SK-N-SH treated with all-trans-retinoic acid at 6 μM for 48 hours (cell line): ENCODE data around the gene KRT76.

Source experiments
- ATAC-seq: fragments of 200-7000 bp; cut with Tn5 transposase; 3 replicates; pipeline ENCODE4 v1.9.1; 2020; ENCODE audit warnings: mild to moderate bottlenecking, moderate library complexity
- ARNTL ChIP-seq: fragments of 450-650 bp; formaldehyde crosslinking; IDR thresholded peaks from 2 replicates; pipeline ENCODE4 v1.5.0; 2020; ENCODE audit warnings: low read depth, mild to moderate bottlenecking, moderate library complexity, borderline replicate concordance
- BACH2 ChIP-seq: fragments of 250-450 bp; sonication (Bioruptor Pico); IDR thresholded peaks from 2 replicates; pipeline ENCODE4 v1.9.0; 2021; ENCODE audit warnings: mild to moderate bottlenecking, borderline replicate concordance
- CSDC2 ChIP-seq: fragments of 250-450 bp; sonication (Bioruptor Pico); IDR thresholded peaks from 2 replicates; pipeline ENCODE4 v1.5.0; 2020; ENCODE audit warnings: mild to moderate bottlenecking, moderate library complexity
- ESRRG ChIP-seq: fragments of 250-450 bp; sonication (Bioruptor Pico); IDR thresholded peaks from 2 replicates; pipeline ENCODE4 v1.6.1; 2021; ENCODE audit warnings: mild to moderate bottlenecking
- GLIS3 ChIP-seq: fragments of 250-450 bp; sonication (Bioruptor Pico); IDR thresholded peaks from 2 replicates; pipeline ENCODE4 v1.5.0; 2020; ENCODE audit warnings: mild to moderate bottlenecking, moderate library complexity
- ISL1 ChIP-seq: fragments of 250-450 bp; sonication (Bioruptor Pico); IDR thresholded peaks from 2 replicates; pipeline ENCODE4 v2.1.2; 2022; ENCODE audit warnings: mild to moderate bottlenecking, moderate library complexity
- OSR1 ChIP-seq: fragments of 250-450 bp; sonication (Bioruptor Pico); IDR thresholded peaks from 2 replicates; pipeline ENCODE4 v1.8.0; 2022; ENCODE audit warnings: moderate library complexity, mild to moderate bottlenecking, inconsistent platforms
- PPARA ChIP-seq: fragments of 250-450 bp; sonication (Bioruptor Pico); IDR thresholded peaks from 2 replicates; pipeline ENCODE4 v1.5.0; 2020; ENCODE audit warnings: mild to moderate bottlenecking, borderline replicate concordance
- RARB ChIP-seq: fragments of 250-450 bp; sonication (Bioruptor Pico); IDR thresholded peaks from 2 replicates; pipeline ENCODE4 v1.8.0; 2021; ENCODE audit warnings: mild to moderate bottlenecking, moderate library complexity
- SNAI2 ChIP-seq: fragments of 250-450 bp; sonication (Bioruptor Pico); IDR thresholded peaks from 2 replicates; pipeline ENCODE4 v1.5.0; 2020; ENCODE audit warnings: mild to moderate bottlenecking, moderate library complexity
- TCF4 ChIP-seq: fragments of 250-450 bp; sonication (Bioruptor Pico); IDR thresholded peaks from 2 replicates; pipeline ENCODE4 v1.8.0; 2021; ENCODE audit warnings: mild to moderate bottlenecking, moderate library complexity, borderline replicate concordance
- ZFP3 ChIP-seq: fragments of 250-450 bp; sonication (Bioruptor Pico); IDR thresholded peaks from 2 replicates; pipeline ENCODE4 v1.5.0; 2020; ENCODE audit warnings: mild to moderate bottlenecking, moderate library complexity
- ZNF565 ChIP-seq: fragments of 450-650 bp; formaldehyde crosslinking; conservative IDR thresholded peaks from 2 replicates; pipeline ENCODE4 v1.5.0; 2020; ENCODE audit warnings: low read depth, mild to moderate bottlenecking, moderate library complexity
- ZNF70 ChIP-seq: fragments of 450-650 bp; formaldehyde crosslinking; IDR thresholded peaks from 2 replicates; pipeline ENCODE4 v1.5.0; 2020; ENCODE audit warnings: mild to moderate bottlenecking, moderate library complexity
- ZNF8 ChIP-seq: fragments of 450-650 bp; formaldehyde crosslinking; IDR thresholded peaks from 2 replicates; pipeline ENCODE4 v1.5.0; 2020; ENCODE audit warnings: mild to moderate bottlenecking, moderate library complexity
- TF ChIP-seq, protein P1 (sequence below): fragments of 250-450 bp; sonication (Bioruptor Pico); IDR thresholded peaks from 2 replicates; pipeline ENCODE4 v1.5.1; 2021; ENCODE audit warnings: mild to moderate bottlenecking, moderate library complexity
- TF ChIP-seq, protein P2 (sequence below): fragments of 250-450 bp; sonication (Bioruptor Pico); IDR thresholded peaks from 2 replicates; pipeline ENCODE4 v1.8.0; 2020; ENCODE audit warnings: mild to moderate bottlenecking, moderate library complexity, borderline replicate concordance
- TF ChIP-seq, protein P3 (sequence below): fragments of 250-450 bp; sonication (Bioruptor Pico); IDR thresholded peaks from 2 replicates; pipeline ENCODE4 v1.8.0; 2021; ENCODE audit warnings: low read depth, mild to moderate bottlenecking, moderate library complexity, borderline replicate concordance
- TF ChIP-seq, protein P4 (sequence below): fragments of 250-450 bp; sonication (Bioruptor Pico); IDR thresholded peaks from 2 replicates; pipeline ENCODE4 v1.5.1; 2020; ENCODE audit warnings: low read depth, mild to moderate bottlenecking, moderate library complexity
- TF ChIP-seq, protein P5 (sequence below): fragments of 250-450 bp; sonication (Bioruptor Pico); IDR thresholded peaks from 2 replicates; pipeline ENCODE4 v1.5.0; 2020; ENCODE audit warnings: mild to moderate bottlenecking, moderate library complexity

KRT76 gene

DNA sequence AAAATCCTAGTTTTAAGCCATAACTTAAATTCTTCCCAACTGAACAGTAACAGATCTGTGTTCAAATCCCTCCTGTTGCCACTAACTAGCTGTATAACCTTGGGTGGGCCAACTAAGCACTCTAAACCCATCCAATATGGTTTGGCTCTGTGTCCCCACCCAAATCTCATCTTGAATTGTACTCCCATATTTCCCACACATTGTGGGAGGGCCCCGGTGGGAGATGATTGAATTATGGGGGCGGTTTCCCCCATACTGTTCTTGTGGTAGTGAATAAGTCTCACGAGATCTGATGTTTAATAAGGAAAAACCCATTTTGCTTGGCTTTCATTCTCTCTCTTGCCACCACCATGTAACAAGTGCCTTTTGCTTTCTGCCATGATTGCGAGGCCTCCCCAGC, 38.0 kb upstream of the KRT76 start (continued):
- TF ChIP-seq PPARA (CRISPR knock-in tag): no peak
- TF ChIP-seq, protein P1, sequence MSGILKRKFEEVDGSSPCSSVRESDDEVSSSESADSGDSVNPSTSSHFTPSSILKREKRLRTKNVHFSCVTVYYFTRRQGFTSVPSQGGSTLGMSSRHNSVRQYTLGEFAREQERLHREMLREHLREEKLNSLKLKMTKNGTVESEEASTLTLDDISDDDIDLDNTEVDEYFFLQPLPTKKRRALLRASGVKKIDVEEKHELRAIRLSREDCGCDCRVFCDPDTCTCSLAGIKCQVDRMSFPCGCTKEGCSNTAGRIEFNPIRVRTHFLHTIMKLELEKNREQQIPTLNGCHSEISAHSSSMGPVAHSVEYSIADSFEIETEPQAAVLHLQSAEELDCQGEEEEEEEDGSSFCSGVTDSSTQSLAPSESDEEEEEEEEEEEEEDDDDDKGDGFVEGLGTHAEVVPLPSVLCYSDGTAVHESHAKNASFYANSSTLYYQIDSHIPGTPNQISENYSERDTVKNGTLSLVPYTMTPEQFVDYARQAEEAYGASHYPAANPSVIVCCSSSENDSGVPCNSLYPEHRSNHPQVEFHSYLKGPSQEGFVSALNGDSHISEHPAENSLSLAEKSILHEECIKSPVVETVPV (CRISPR knock-in tag): no peak

DNA sequence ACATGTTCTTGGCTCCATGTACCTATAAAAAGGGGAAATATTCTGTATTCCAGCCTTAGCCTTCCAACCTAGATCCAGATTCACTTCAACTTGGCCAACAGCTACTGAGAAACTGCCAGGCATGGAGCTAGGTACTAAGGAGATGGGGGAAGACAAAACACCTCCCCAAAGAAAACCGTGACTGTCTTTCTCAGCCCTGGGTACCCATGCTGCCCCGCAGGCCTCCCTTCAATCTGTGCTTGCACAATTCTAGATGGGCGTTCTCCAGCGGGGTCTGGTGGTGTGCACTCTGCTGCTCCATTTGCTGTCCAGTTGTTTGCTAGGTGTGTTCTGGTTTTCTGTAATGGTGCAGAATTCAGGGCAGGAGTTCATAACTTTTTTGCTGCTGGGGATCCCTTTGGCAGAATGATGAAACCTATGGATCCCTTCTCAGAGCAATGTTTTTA, 37.6 kb upstream of the KRT76 start:
- no peak for ATAC-seq

DNA sequence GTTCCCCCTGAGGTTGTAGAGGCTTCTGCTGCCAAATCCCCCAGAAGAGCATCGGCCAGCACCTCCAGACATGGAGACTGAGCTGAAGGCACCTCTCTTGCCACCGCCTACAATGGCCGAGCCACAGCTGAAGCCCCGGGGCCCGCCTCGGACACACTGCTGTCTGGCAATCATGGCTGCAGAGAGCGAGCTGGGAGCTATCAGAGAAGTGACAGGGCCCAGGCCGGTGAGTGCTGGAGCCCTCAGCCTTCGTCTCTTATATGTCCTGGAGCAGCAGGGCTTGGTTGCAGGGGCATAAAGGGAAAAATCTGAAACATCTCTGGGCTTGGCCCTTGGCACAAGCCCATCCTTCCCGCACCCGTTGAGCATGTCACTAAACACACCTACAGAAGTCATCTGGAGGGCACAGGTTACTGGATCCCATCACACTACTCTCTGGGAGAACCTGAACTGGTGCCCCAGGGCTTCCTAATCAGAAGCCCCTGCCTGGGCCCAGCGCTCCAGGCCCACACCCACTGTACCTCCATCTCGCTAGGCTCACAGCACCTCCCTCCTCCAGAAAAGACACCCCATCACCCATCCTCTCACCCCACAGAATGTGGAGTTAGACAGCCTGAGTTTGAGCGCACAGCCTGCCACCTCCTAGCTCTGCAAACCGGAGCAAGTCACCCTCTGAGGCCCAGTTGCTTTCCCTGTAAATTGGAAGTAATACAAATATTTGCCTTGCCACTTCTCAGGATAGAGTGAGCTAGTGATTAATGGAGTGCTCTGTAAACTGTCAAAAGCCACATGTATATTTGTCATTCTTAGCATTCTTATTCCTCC, 37.0 kb upstream of the KRT76 start, which contains the start of gene KRT4:
Gene KRT4 (minus strand): TSS at position 232 of the 825 bp plus-strand sequence. CDS start 58 bp downstream, at position 174.
- ATAC-seq: no peak
- TF ChIP-seq, protein P2, sequence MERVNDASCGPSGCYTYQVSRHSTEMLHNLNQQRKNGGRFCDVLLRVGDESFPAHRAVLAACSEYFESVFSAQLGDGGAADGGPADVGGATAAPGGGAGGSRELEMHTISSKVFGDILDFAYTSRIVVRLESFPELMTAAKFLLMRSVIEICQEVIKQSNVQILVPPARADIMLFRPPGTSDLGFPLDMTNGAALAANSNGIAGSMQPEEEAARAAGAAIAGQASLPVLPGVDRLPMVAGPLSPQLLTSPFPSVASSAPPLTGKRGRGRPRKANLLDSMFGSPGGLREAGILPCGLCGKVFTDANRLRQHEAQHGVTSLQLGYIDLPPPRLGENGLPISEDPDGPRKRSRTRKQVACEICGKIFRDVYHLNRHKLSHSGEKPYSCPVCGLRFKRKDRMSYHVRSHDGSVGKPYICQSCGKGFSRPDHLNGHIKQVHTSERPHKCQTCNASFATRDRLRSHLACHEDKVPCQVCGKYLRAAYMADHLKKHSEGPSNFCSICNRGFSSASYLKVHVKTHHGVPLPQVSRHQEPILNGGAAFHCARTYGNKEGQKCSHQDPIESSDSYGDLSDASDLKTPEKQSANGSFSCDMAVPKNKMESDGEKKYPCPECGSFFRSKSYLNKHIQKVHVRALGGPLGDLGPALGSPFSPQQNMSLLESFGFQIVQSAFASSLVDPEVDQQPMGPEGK (CRISPR knock-in tag): no peak
- TF ChIP-seq ISL1: no peak

More for the DNA sequence above, 37.6 kb upstream of the KRT76 start:
- TF ChIP-seq GLIS3 (CRISPR knock-in tag): no peak
- no peak for TF ChIP-seq TCF4 (CRISPR knock-in tag)
- TF ChIP-seq, protein P2 (CRISPR knock-in tag): no peak
- no peak for TF ChIP-seq ZNF565 (CRISPR knock-in tag)
- no peak for TF ChIP-seq ZFP3
- TF ChIP-seq ISL1: no peak
- TF ChIP-seq, protein P3, sequence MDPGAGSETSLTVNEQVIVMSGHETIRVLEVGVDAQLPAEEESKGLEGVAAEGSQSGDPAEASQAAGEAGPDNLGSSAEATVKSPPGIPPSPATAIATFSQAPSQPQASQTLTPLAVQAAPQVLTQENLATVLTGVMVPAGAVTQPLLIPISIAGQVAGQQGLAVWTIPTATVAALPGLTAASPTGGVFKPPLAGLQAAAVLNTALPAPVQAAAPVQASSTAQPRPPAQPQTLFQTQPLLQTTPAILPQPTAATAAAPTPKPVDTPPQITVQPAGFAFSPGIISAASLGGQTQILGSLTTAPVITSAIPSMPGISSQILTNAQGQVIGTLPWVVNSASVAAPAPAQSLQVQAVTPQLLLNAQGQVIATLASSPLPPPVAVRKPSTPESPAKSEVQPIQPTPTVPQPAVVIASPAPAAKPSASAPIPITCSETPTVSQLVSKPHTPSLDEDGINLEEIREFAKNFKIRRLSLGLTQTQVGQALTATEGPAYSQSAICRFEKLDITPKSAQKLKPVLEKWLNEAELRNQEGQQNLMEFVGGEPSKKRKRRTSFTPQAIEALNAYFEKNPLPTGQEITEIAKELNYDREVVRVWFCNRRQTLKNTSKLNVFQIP (CRISPR knock-in tag): no peak
- no peak for TF ChIP-seq ZNF8 (CRISPR knock-in tag)
- no peak for TF ChIP-seq ZNF70 (CRISPR knock-in tag)
- TF ChIP-seq, protein P4, sequence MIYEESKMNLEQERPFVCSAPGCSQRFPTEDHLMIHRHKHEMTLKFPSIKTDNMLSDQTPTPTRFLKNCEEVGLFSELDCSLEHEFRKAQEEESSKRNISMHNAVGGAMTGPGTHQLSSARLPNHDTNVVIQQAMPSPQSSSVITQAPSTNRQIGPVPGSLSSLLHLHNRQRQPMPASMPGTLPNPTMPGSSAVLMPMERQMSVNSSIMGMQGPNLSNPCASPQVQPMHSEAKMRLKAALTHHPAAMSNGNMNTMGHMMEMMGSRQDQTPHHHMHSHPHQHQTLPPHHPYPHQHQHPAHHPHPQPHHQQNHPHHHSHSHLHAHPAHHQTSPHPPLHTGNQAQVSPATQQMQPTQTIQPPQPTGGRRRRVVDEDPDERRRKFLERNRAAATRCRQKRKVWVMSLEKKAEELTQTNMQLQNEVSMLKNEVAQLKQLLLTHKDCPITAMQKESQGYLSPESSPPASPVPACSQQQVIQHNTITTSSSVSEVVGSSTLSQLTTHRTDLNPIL (CRISPR knock-in tag): no peak
- TF ChIP-seq OSR1 (CRISPR knock-in tag): no peak
- no peak for TF ChIP-seq RARB (CRISPR knock-in tag)
- TF ChIP-seq, protein P5, sequence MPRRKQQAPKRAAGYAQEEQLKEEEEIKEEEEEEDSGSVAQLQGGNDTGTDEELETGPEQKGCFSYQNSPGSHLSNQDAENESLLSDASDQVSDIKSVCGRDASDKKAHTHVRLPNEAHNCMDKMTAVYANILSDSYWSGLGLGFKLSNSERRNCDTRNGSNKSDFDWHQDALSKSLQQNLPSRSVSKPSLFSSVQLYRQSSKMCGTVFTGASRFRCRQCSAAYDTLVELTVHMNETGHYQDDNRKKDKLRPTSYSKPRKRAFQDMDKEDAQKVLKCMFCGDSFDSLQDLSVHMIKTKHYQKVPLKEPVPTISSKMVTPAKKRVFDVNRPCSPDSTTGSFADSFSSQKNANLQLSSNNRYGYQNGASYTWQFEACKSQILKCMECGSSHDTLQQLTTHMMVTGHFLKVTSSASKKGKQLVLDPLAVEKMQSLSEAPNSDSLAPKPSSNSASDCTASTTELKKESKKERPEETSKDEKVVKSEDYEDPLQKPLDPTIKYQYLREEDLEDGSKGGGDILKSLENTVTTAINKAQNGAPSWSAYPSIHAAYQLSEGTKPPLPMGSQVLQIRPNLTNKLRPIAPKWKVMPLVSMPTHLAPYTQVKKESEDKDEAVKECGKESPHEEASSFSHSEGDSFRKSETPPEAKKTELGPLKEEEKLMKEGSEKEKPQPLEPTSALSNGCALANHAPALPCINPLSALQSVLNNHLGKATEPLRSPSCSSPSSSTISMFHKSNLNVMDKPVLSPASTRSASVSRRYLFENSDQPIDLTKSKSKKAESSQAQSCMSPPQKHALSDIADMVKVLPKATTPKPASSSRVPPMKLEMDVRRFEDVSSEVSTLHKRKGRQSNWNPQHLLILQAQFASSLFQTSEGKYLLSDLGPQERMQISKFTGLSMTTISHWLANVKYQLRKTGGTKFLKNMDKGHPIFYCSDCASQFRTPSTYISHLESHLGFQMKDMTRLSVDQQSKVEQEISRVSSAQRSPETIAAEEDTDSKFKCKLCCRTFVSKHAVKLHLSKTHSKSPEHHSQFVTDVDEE (CRISPR knock-in tag): no peak
- no peak for TF ChIP-seq SNAI2
- no peak for TF ChIP-seq ARNTL (CRISPR knock-in tag)
- TF ChIP-seq ESRRG: no peak
- no peak for TF ChIP-seq BACH2 (CRISPR knock-in tag)
- no peak for TF ChIP-seq CSDC2 (CRISPR knock-in tag)
- TF ChIP-seq, protein P1 (CRISPR knock-in tag): no peak
- TF ChIP-seq PPARA (CRISPR knock-in tag): no peak
- TF ChIP-seq, all 23 proteins: peak for 0
